HL-60/S4 (cell line): ENCODE results near the gene SMS.

Experiments used
- in situ Hi-C: fragments of 300-500 bp; cut with MboI; formaldehyde crosslinking; loops from 2 replicates; pipeline ENCODE4 v1.14.3; 2022; ENCODE audit warnings: low sequenced_read_pairs

The SMS gene

DNA sequence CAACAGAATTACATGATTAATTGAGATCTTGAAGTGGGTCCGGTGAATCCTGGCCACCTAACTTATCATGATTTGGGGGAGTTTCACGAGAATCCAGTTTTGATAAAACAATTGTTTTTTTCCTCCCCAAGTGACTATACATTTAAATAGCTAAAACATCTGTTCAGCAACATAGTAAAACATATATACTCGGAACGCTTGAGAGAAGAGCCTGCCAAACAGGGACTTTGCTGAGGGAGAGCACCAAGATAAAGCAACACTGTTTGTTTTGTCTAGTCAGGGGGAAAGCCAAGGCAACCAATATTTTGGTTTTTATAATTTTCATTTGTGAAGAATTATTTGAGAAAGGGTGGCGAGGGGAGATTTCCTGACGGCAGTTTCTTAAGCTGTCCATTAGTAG, 92.0 kb downstream of the SMS start:
- in situ Hi-C loops = no loop called here

DNA sequence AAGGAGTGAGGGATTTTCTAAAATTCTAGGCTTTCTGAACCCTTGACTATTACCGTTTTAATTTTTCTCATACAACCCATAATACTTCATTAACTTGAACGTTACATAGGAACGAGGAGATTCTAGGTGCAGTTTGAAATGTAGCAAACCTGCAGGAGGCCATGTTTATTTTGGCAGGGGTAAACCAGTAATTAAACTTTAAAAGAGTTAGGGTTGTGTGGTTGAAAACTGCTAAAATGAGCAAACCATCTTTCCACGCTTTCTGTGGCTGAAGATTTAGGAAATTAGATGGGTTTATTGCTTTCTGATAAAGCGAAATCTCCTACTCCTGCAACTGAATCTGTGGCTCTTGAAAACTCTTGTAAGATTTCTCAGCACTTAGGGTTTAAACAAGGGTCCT, 93.3 kb downstream of the SMS start:
- in situ Hi-C loops = no loop called here

DNA sequence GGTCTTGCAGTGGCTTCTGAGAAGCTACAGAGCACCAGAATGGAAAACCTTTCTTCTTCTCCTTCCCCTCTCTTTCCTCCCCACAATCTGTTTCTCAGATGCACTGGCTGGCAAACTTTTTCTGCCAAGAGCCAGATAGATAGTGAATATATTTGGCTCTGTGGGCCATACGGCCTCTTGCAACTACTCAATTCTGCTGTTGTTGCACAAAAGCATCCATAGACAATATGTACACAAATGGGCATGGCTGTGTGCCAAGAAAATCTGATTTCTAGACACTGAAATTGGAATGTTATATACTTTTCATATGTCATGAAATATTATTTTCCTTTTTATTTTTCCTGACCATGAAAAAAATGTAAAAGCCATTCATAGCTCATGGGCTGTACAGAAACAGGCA, 94.7 kb downstream of the SMS start:
- in situ Hi-C loops = no loop called here

DNA sequence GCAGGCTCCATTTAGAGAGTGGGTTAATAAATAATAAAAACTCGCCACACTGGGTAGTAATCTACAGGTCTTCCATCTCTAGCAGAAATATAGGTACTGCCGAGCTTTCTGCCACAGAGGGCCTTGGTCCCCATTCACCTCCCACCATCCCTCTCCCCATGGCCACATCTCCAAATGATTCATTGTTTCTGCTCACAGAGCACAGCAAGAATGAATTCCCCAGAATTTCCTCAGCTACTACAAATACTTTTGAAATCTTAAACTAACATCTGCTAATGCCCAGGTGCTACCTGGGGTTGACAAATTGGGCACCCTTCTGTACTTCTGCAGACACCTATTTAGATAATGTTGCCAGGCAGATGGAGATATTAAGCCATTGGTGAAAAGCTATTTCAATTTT, 96.7 kb downstream of the SMS start:
- in situ Hi-C loops = no loop called here

DNA sequence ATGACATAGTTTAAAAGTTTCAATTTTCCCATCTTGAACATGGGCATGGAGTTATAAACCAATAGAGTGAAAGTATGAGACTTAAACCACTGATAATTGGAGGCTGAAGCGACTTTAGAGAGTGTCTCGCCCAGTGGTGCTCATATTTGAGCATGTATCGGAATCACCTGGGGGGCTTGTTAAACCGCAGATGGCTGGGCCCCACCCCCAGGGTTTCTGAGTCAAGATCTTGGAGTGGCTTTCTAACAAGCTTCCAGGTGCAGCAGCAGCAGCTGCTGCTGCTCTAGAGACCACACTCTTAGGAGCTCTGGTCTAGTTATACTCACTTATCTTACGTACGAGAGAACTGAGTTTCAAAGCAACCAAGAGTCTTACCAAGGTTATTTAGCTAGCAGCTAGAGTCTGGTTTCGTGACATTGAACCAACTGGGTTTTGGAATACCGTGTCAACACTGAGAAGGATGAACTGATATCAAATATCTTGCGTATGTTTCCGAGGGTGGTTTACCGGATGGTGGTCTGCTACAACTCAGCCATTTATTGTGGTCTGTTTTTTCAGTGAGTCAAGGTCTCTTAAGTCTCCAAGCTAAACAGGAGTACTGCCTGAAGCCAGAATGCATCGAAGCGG, 97.5 kb downstream of the SMS start:
- in situ Hi-C loops = no loop called here

DNA sequence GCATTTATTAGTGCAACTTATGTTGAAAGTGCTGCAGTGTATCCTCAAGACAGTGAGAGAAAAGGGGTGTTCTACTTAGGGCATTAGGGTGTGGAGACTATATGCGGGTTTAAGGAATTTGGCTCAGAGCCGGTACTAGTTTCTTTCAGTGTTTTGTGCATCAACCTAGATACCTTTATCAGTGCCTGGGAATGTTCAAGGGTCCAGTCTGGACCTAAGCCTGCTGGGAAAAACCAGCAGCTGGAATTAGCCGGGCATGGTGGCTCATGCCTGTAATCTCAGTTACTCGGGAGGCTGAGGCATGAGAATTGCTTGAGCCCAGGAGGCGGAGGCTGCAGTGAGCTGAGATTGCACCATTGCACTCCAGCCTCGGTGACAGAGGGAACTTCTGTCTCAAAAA, 99.0 kb downstream of the SMS start:
- in situ Hi-C loops = no loop called here

DNA sequence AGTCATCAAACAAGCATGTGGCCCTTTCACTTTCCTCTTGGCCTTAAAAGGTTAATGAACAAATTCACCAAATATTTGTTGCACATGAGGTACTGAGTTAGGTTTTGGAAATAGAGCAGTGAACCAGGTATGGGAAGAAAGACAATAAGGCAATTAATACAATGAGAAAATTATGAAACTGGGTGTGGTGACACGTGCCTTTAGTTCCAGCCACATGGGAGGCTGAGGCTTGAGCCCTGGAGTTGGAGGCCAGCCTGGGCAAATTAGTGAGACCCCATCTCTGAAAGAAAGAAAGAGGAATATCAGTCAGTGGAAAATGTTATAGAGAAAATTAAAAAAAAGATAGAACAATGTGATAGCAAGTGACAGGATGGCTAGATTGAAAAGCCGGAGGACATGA, 99.7 kb downstream of the SMS start:
- in situ Hi-C loops = no loop called here

DNA sequence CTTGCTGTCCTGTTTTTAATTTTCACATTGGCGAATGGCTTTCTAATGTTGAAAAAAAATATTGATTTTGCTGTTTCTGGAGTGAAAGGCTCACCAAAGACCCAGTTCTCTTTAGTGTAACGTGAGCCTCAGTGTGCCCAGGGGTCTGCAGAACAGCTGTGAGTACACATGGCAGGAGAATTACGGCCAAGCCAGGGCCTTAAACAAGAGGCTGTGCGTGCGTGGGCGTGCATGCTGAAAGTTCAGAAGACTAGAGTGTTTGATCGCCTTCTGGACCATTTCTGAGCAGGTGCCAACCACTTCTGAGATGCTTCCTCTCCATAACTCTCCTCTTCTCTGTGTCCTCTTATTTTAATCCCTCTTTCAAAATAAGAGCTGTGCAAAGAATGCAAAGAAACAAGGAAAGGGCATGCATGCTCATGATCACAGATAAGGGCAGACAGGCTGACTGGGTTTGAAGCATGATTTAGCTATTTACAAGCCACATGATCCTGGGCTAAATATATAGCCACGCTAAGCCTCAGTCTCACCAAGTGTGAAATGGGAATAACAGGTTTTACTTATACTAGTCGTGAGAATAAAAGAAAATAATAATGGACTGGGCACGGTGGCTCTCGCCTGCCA, 101.5 kb downstream of the SMS start:
- in situ Hi-C loops = no loop called here

DNA sequence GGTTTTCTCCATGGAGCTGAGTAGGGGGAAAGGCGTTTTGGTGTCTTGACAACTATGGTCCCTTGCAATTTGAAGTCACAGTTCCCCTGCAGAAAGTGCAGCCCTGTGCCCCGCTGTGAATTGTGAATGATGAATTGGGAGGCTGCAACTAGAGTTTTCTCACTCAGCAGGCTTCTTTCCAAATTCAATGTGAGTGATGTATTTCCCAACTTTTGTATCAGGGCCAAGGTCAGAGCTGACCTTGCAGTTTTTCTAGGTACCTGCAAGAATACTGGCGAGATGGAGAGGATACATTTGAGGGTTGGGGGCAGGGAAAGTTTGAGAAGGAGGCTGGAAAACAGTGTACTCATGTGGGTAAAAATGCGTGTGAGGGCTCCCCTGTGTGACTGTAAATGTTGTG, 103.4 kb downstream of the SMS start:
- in situ Hi-C loops = no loop called here
